Measurements from ENCODE around the gene TRDN.

TRDN gene

GRCh38 chr6:123380257-123380656 is 256.5 kb downstream of the TRDN start (continued):
- TF ChIP-seq ZNF398 (tag by site-specific recombination; IDR thresholded peaks at IDR 0.05) (no peak), ZNF792 (tag by site-specific recombination; IDR thresholded peaks at IDR 0.05) (no peak), ZNF549 (tag by site-specific recombination; IDR thresholded peaks at IDR 0.05) (no peak), ZFP41 (tag by site-specific recombination; IDR thresholded peaks at IDR 0.05; ENCODE audit: borderline replicate concordance) (no peak), ZNF366 (tag by site-specific recombination; conservative IDR thresholded peaks at IDR 0.05) (no peak), ZNF623 (tag by site-specific recombination; IDR thresholded peaks at IDR 0.05) (no peak), ZNF473 (tag by site-specific recombination; IDR thresholded peaks at IDR 0.05) (no peak), ZNF645 (tag by site-specific recombination; IDR thresholded peaks at IDR 0.05) (no peak), KLF8 (tag by site-specific recombination; IDR thresholded peaks at IDR 0.05) (no peak), HOXD13 (CRISPR knock-in tag; IDR thresholded peaks at IDR 0.05; ENCODE audit: borderline replicate concordance) (no peak), ZNF785 (tag by site-specific recombination; IDR thresholded peaks at IDR 0.05) (no peak), REPIN1 (tag by site-specific recombination; IDR thresholded peaks at IDR 0.05; ENCODE audit: low read depth) (no peak), BCL11B (tag by site-specific recombination; IDR thresholded peaks at IDR 0.05; ENCODE audit: low read depth) (no peak), ZBTB8A (tag by site-specific recombination; IDR thresholded peaks at IDR 0.05) (no peak), RBAK (tag by site-specific recombination; IDR thresholded peaks at IDR 0.05) (no peak), ZNF350 (tag by site-specific recombination; IDR thresholded peaks at IDR 0.05) (no peak), TRIM28 (IDR thresholded peaks at IDR 0.05; ENCODE audit: borderline replicate concordance, low read length) (no peak), ZNF555 (tag by site-specific recombination; conservative IDR thresholded peaks at IDR 0.05) (no peak), ZNF571 (tag by site-specific recombination; IDR thresholded peaks at IDR 0.05) (no peak), ZBTB44 (tag by site-specific recombination; IDR thresholded peaks at IDR 0.05) (no peak), ZNF16 (tag by site-specific recombination; IDR thresholded peaks at IDR 0.05; ENCODE audit: low read depth) (no peak), ZNF747 (tag by site-specific recombination; IDR thresholded peaks at IDR 0.05) (no peak), ZNF426 (tag by site-specific recombination; IDR thresholded peaks at IDR 0.05) (no peak), GLIS2 (tag by site-specific recombination; IDR thresholded peaks at IDR 0.05) (no peak), ZFP3 (tag by site-specific recombination; IDR thresholded peaks at IDR 0.05; ENCODE audit: low read depth) (no peak), ZNF600 (tag by site-specific recombination; IDR thresholded peaks at IDR 0.05) (peak; percentile 82), ZBTB17 (tag by site-specific recombination; IDR thresholded peaks at IDR 0.05) (peak; percentile 94), ZNF768 (tag by site-specific recombination; IDR thresholded peaks at IDR 0.05) (0 out of 2 replicates have a peak, but pooled peaks have one; percentile 67), ZNF175 (tag by site-specific recombination; IDR thresholded peaks at IDR 0.05) (no peak), ZBTB20 (tag by site-specific recombination; IDR thresholded peaks at IDR 0.05) (no peak), ZBTB1 (tag by site-specific recombination; IDR thresholded peaks at IDR 0.05) (no peak), MEIS1 (CRISPR knock-in tag; IDR thresholded peaks at IDR 0.05; ENCODE audit: borderline replicate concordance) (no peak), ZNF561 (tag by site-specific recombination; IDR thresholded peaks at IDR 0.05; ENCODE audit: borderline replicate concordance) (no peak), ZFP69B (tag by site-specific recombination; IDR thresholded peaks at IDR 0.05) (no peak), ZNF311 (tag by site-specific recombination; IDR thresholded peaks at IDR 0.05; ENCODE audit: borderline replicate concordance) (no peak), PRDM1 (tag by site-specific recombination; IDR thresholded peaks at IDR 0.05) (no peak), FEZF1 (tag by site-specific recombination; IDR thresholded peaks at IDR 0.05) (no peak), ZNF791 (tag by site-specific recombination; IDR thresholded peaks at IDR 0.05) (no peak), ZNF354C (tag by site-specific recombination; IDR thresholded peaks at IDR 0.05; ENCODE audit: borderline replicate concordance, low read depth) (no peak), ZNF514 (tag by site-specific recombination; IDR thresholded peaks at IDR 0.05) (no peak)

Measured in HEK293 (cell line).